BLaER1 (cell line): ENCODE data around the gene BACH1.

Experiments
- H3K27ac ChIP-seq: shearing (Covaris generic); formaldehyde crosslinking; 2 replicates; pipeline ENCODE4 v1.8.1; 2022
- H3K27me3 ChIP-seq: shearing (Covaris generic); formaldehyde crosslinking; 2 replicates; pipeline ENCODE4 v1.8.1; 2022
- H3K36me3 ChIP-seq: shearing (Covaris generic); formaldehyde crosslinking; 2 replicates; pipeline ENCODE4 v1.8.1; 2022
- H3K4me1 ChIP-seq: shearing (Covaris generic); formaldehyde crosslinking; 2 replicates; pipeline ENCODE4 v1.8.1; 2022
- H3K4me2 ChIP-seq: shearing (Covaris generic); formaldehyde crosslinking; 2 replicates; pipeline ENCODE4 v1.8.1; 2022
- H3K4me3 ChIP-seq: shearing (Covaris generic); formaldehyde crosslinking; 2 replicates; pipeline ENCODE4 v1.8.1; 2022
- H3K9ac ChIP-seq: shearing (Covaris generic); formaldehyde crosslinking; 2 replicates; pipeline ENCODE4 v1.8.1; 2022
- H3K9me3 ChIP-seq: shearing (Covaris generic); formaldehyde crosslinking; 2 replicates; pipeline ENCODE4 v1.8.1; 2022
- H4K20me1 ChIP-seq: shearing (Covaris generic); formaldehyde crosslinking; 2 replicates; pipeline ENCODE4 v1.8.1; 2022
- Cebpa-rat ChIP-seq: shearing (Covaris generic); IDR thresholded peaks from 2 replicates; pipeline ENCODE4 v1.8.1; 2022

BACH1 gene

DNA sequence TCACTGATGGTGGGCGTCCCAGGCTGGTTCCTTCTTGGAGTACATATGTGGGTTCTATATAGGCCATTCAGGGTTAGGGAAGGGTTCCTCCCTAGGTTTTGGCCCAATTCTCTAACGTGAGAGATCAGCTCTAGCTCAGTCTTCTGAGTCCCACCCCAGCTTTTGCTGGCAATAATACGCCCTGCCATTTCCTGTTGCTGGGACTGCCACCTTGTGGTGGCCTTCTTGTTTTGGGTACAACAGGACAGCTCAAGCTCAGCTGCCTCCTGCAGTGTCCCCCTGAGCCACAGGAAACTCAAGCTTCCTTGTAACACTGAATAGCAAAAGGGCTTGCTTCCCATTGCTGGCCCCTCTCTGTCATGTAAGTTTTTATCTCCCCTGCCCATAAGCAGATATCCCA lies 77.8 kb downstream of the BACH1 start:
- Histone ChIP-seq H3K27me3 (no peaks in the 10 kb centered on the region), H3K27ac (no peak overlapping the region), H3K9me3 (peaks cover 11% of the 10 kb centered on the region), H3K4me2 (no peak overlapping the region), H3K36me3 (peaks cover 24% of the 10 kb centered on the region; the same call in 1 of the 2 replicates), H3K4me3 (no peak overlapping the region), H3K4me1 (no peaks in the 10 kb centered on the region), H4K20me1 (no peaks in the 10 kb centered on the region), H3K9ac (no peak overlapping the region)
- TF ChIP-seq Cebpa-rat, result no peak

- Histone ChIP-seq H3K9me3 (peaks cover 11% of the 10 kb centered on the region), H3K9ac (no peak overlapping the region), H3K4me1 (no peaks in the 10 kb centered on the region), H3K27me3 (no peaks in the 10 kb centered on the region), H3K4me2 (no peak overlapping the region), H4K20me1 (no peaks in the 10 kb centered on the region), H3K4me3 (no peak overlapping the region), H3K36me3 (peaks cover 24% of the 10 kb centered on the region; the same call in 1 of the 2 replicates), H3K27ac (no peak overlapping the region)
- no peak for TF ChIP-seq Cebpa-rat
Measured at GRCh38 chr21:29377266-29377665, 78.5 kb downstream of the BACH1 start.

DNA sequence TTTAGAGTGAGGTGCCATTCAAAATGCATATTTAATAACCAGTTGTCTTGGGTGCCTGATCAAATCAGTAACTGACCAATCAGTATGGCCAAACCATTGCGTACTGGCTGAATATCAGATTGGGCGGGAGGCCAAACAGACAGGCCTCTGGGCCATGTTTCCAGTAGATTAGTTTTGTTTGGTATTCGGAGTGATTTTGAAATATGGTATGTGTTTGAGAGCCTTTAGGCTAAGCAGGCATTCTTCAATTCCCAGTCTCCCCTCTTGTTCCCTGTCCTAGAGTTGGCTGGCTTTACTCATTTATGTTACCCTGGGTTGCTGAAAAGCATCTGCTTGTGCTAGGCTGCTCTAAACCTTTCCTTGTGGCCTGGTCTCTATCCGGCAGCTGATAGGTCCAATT lies 80.1 kb downstream of the BACH1 start:
- no peaks in the 10 kb centered on the region for H4K20me1 ChIP-seq
- H3K9ac ChIP-seq, result no peak overlapping the region

GRCh38 chr21:29379517-29380054 lies 80.9 kb downstream of the BACH1 start:
- no peak overlapping the region for H3K9ac ChIP-seq
- H3K27me3 ChIP-seq, result no peaks in the 10 kb centered on the region
- no peaks in the 10 kb centered on the region for H3K4me1 ChIP-seq
- no peak overlapping the region for H3K27ac ChIP-seq
- H3K9me3 ChIP-seq, result peaks cover 11% of the 10 kb centered on the region
- TF ChIP-seq Cebpa-rat, result no peak
- H4K20me1 ChIP-seq, result no peaks in the 10 kb centered on the region
- H3K36me3 ChIP-seq, result peaks cover 12% of the 10 kb centered on the region; the same call in 1 of the 2 replicates
- H3K4me3 ChIP-seq, result no peak overlapping the region
- no peak overlapping the region for H3K4me2 ChIP-seq

More for the DNA sequence above, 80.1 kb downstream of the BACH1 start:
- peaks cover 11% of the 10 kb centered on the region for H3K9me3 ChIP-seq
- H3K4me2 ChIP-seq, result no peak overlapping the region
- no peaks in the 10 kb centered on the region for H3K4me1 ChIP-seq
- no peaks in the 10 kb centered on the region for H3K27me3 ChIP-seq
- TF ChIP-seq Cebpa-rat, result no peak
- peaks cover 15% of the 10 kb centered on the region; the same call in 1 of the 2 replicates for H3K36me3 ChIP-seq
- H3K4me3 ChIP-seq, result no peak overlapping the region
- no peak overlapping the region for H3K27ac ChIP-seq

GRCh38 chr21:29382030-29382654 lies 83.4 kb downstream of the BACH1 start:
- Histone ChIP-seq H3K27ac (no peak overlapping the region), H3K4me2 (no peak overlapping the region), H3K36me3 (peaks cover 8% of the 10 kb centered on the region; the same call in 1 of the 2 replicates), H4K20me1 (no peaks in the 10 kb centered on the region), H3K4me3 (no peak overlapping the region), H3K4me1 (no peaks in the 10 kb centered on the region), H3K9me3 (peaks cover 11% of the 10 kb centered on the region), H3K9ac (no peak overlapping the region), H3K27me3 (no peaks in the 10 kb centered on the region)
- no peak for TF ChIP-seq Cebpa-rat

GRCh38 chr21:29384683-29385359 lies 86.1 kb downstream of the BACH1 start:
- H3K4me1 ChIP-seq, result no peaks in the 10 kb centered on the region
- no peak overlapping the region for H3K27ac ChIP-seq
- H3K36me3 ChIP-seq, result no peaks in the 10 kb centered on the region
- no peak overlapping the region for H3K9ac ChIP-seq
- H3K9me3 ChIP-seq, result peaks cover 1% of the 10 kb centered on the region
- no peak for TF ChIP-seq Cebpa-rat
- H3K27me3 ChIP-seq, result no peaks in the 10 kb centered on the region
- no peaks in the 10 kb centered on the region for H4K20me1 ChIP-seq
- no peak overlapping the region for H3K4me2 ChIP-seq
- H3K4me3 ChIP-seq, result no peak overlapping the region

GRCh38 chr21:29385934-29386520 lies 87.3 kb downstream of the BACH1 start:
- no peak for TF ChIP-seq Cebpa-rat
- Histone ChIP-seq H3K9ac (no peak overlapping the region), H3K4me1 (no peaks in the 10 kb centered on the region), H4K20me1 (no peaks in the 10 kb centered on the region), H3K4me3 (no peak overlapping the region), H3K27me3 (no peaks in the 10 kb centered on the region), H3K27ac (no peak overlapping the region), H3K36me3 (no peaks in the 10 kb centered on the region), H3K4me2 (no peak overlapping the region), H3K9me3 (no peaks in the 10 kb centered on the region)

- no peak for TF ChIP-seq Cebpa-rat
- no peaks in the 10 kb centered on the region for H3K36me3 ChIP-seq
- no peak overlapping the region for H3K27ac ChIP-seq
- no peak overlapping the region for H3K4me2 ChIP-seq
- no peaks in the 10 kb centered on the region for H3K4me1 ChIP-seq
- no peaks in the 10 kb centered on the region for H3K9me3 ChIP-seq
- H3K9ac ChIP-seq, result no peak overlapping the region
- H4K20me1 ChIP-seq, result no peaks in the 10 kb centered on the region
- H3K27me3 ChIP-seq, result no peaks in the 10 kb centered on the region
- no peak overlapping the region for H3K4me3 ChIP-seq
Measured at GRCh38 chr21:29386803-29387202, 88.1 kb downstream of the BACH1 start.

DNA sequence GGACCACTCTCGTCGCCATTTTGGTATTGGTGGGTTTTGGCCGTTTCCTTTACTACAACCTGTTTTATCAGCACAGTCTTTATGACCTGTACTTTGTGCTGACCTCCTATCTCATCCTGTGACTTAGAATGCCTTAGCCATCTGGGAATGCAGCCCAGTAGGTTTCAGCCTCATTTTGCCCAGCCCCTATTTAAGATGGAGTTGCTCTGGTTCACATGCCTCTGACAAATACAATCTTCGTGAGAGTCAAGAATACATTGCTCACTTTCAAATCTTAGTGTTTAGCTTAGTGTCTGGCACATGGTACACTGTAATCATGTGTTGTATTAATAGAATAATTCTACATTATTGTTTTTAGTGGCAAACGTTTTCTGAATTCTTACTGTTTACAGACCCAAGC lies 88.9 kb downstream of the BACH1 start:
- no peak overlapping the region for H3K27ac ChIP-seq
- H3K4me3 ChIP-seq, result no peak overlapping the region
- H3K27me3 ChIP-seq, result no peaks in the 10 kb centered on the region
- H3K9me3 ChIP-seq, result peaks cover under 1% of the 10 kb centered on the region; the same call in 1 of the 2 replicates
- no peak overlapping the region for H3K4me2 ChIP-seq
- no peaks in the 10 kb centered on the region for H3K4me1 ChIP-seq
- TF ChIP-seq Cebpa-rat, result no peak
- no peaks in the 10 kb centered on the region for H3K36me3 ChIP-seq
- H3K9ac ChIP-seq, result no peak overlapping the region
- H4K20me1 ChIP-seq, result no peaks in the 10 kb centered on the region

GRCh38 chr21:29389136-29389535 lies 90.4 kb downstream of the BACH1 start:
- Histone ChIP-seq H3K9me3 (peaks cover 8% of the 10 kb centered on the region), H3K27ac (no peak overlapping the region), H3K9ac (no peak overlapping the region), H4K20me1 (no peaks in the 10 kb centered on the region), H3K36me3 (no peaks in the 10 kb centered on the region), H3K4me2 (no peak overlapping the region), H3K4me3 (no peak overlapping the region), H3K27me3 (no peaks in the 10 kb centered on the region), H3K4me1 (no peaks in the 10 kb centered on the region)
- no peak for TF ChIP-seq Cebpa-rat
